BJ (cell line): ENCODE data around the gene CARMIL1. TPM values are rescaled to one million over a fixed set of nuclear protein-coding genes. Genes with fewer than 3 reads are reported as not detected.

Source experiments
- CTCF ChIA-PET: fragments of 350-600 bp; formaldehyde crosslinking; extraction: SDS; loops from one replicate; lab custom pipeline; 2021; ENCODE audit warnings: antibody characterized with exemption, inconsistent platforms; lab: Yijun Ruan, JAX
- POLR2A ChIA-PET: fragments of 300-600 bp; sonication (Branson Sonifier 250); formaldehyde crosslinking; extraction: SDS; loops from one replicate; lab custom pipeline; 2021; ENCODE audit warnings: antibody characterized with exemption; lab: Charles Lee
- DNase-seq: peaks from one replicate; pipeline ENCODE4 v3.0.0-alpha.2; 2011; ENCODE audit warnings: low read depth
- H3K27me3 ChIP-seq: 2 replicates; pipeline ENCODE4 v1.6.0; 2011; ENCODE audit warnings: low read length; ENCODE audit not compliant: control insufficient read depth, insufficient read depth
- H3K36me3 ChIP-seq: 2 replicates; pipeline ENCODE4 v1.5.1; 2011; ENCODE audit warnings: low read length; ENCODE audit not compliant: control insufficient read depth, insufficient read depth
- H3K4me3 ChIP-seq: 2 replicates; pipeline ENCODE4 v1.5.1; 2011; ENCODE audit warnings: low read depth, mild to moderate bottlenecking, control low read depth, low read length
- polyA plus RNA-seq: library from polyadenylated mRNA; depleted of rRNA; stranded (reverse); fragments of >200 nt; gene quantifications from 2 replicates; pipeline ENCODE4 v1.2.3, GENCODE V29; 2011
- TF ChIP-seq, protein P1 (sequence below): IDR thresholded peaks from 2 replicates; pipeline ENCODE4 v1.5.1; 2011; ENCODE audit warnings: low read depth, mild to moderate bottlenecking, control low read depth, inconsistent platforms, low read length, moderate library complexity; ENCODE audit not compliant: insufficient read depth

The CARMIL1 gene
- polyA plus RNA-seq, 1 experiment, result 3.7 TPM

GRCh38 chr6:25456249-25457040 lies 177.3 kb downstream of the CARMIL1 start:
- TF ChIP-seq, protein P1, sequence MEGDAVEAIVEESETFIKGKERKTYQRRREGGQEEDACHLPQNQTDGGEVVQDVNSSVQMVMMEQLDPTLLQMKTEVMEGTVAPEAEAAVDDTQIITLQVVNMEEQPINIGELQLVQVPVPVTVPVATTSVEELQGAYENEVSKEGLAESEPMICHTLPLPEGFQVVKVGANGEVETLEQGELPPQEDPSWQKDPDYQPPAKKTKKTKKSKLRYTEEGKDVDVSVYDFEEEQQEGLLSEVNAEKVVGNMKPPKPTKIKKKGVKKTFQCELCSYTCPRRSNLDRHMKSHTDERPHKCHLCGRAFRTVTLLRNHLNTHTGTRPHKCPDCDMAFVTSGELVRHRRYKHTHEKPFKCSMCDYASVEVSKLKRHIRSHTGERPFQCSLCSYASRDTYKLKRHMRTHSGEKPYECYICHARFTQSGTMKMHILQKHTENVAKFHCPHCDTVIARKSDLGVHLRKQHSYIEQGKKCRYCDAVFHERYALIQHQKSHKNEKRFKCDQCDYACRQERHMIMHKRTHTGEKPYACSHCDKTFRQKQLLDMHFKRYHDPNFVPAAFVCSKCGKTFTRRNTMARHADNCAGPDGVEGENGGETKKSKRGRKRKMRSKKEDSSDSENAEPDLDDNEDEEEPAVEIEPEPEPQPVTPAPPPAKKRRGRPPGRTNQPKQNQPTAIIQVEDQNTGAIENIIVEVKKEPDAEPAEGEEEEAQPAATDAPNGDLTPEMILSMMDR, result no peak
- no peaks in the 10 kb centered on the region for H3K36me3 ChIP-seq
- DNase-seq, result no peak
- ChIA-PET POLR2A (no interaction called here), CTCF (interaction anchor here (0.6 to 0.9 kb wide), 2 partner anchors 15 to 72 kb away, joined by 3 to 4 read pairs; no protein-coding TSS in a partner anchor)
- H3K4me3 ChIP-seq, result no peak overlapping the region
- no peaks in the 10 kb centered on the region for H3K27me3 ChIP-seq

DNA sequence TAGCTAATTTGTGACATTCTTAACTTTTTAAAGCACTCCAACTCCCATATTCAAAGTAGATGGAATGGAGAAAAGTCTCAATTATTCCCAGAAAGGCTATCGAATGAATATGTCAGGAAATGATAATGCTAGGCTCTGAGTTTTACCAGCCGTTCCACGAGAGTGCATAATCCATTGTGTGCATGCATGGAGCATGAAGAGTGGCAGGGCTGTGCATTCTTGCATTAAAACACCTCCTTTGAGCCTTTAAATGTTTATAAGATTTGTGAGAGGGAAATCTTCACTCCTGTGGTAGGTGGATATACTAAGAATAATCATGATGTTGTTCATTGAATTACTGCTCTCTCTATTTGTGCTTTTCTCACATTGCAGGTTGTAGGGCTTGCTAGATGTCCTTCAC lies 178.3 kb downstream of the CARMIL1 start:
- H3K4me3 ChIP-seq, result no peak overlapping the region
- no peaks in the 10 kb centered on the region for H3K27me3 ChIP-seq
- POLR2A ChIA-PET, result no interaction called here
- no peaks in the 10 kb centered on the region for H3K36me3 ChIP-seq
- CTCF ChIA-PET, result no interaction called here
- TF ChIP-seq, protein P1, result no peak
- no peak for DNase-seq

- H3K36me3 ChIP-seq, result no peaks in the 10 kb centered on the region
- POLR2A ChIA-PET, result interaction anchor here (0.6 to 0.7 kb wide), 2 partner anchors 31 to 52 kb away, joined by 3 to 5 read pairs; no protein-coding TSS in a partner anchor
- TF ChIP-seq, protein P1, result no peak
- H3K4me3 ChIP-seq, result no peak overlapping the region
- no peaks in the 10 kb centered on the region for H3K27me3 ChIP-seq
- DNase-seq, result no peak
- CTCF ChIA-PET, result no interaction called here
Measured at GRCh38 chr6:25458485-25458884, 179.3 kb downstream of the CARMIL1 start.

- no peaks in the 10 kb centered on the region for H3K36me3 ChIP-seq
- no peak overlapping the region for H3K4me3 ChIP-seq
- TF ChIP-seq, protein P1, result no peak
- no peak for DNase-seq
- POLR2A ChIA-PET, result no interaction called here
- CTCF ChIA-PET, result no interaction called here
- H3K27me3 ChIP-seq, result no peaks in the 10 kb centered on the region
Measured at GRCh38 chr6:25462235-25462897, 183.2 kb downstream of the CARMIL1 start.

DNA sequence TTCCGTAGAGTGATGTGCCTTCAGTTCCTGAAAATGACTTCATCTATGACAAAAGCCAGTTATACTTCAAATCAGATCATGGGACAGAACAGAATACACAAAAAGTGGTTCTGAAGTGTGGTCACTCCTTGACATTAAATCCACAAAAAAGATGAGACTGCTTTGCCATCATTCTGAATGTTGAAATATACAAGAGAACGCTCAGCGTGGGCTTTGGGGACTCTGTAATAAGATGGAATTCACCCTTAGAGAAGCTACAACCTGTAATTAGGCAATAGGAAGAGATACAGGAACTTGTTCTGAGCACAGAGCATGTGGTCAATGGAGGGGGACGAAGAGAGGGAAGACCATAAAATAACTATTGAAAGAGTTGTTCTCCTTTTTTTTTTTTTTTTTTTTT lies 184.3 kb downstream of the CARMIL1 start:
- no peaks in the 10 kb centered on the region for H3K36me3 ChIP-seq
- POLR2A ChIA-PET, result no interaction called here
- CTCF ChIA-PET, result no interaction called here
- no peak for DNase-seq
- TF ChIP-seq, protein P1, result no peak
- H3K4me3 ChIP-seq, result no peak overlapping the region
- H3K27me3 ChIP-seq, result no peaks in the 10 kb centered on the region
